Upper lobe of left lung (tissue), 6 donors: ENCODE measurements around the gene ABCA9. TPM values are rescaled to one million over a fixed set of nuclear protein-coding genes. Genes with fewer than 3 reads are reported as not detected.

ENCODE experiments used
- ATAC-seq, 2 donors: fragments of 200-7000 bp; cut with Tn5 transposase; one replicate each; pipeline ENCODE4 v1.9.1; 2022; ENCODE audit warnings: mild to moderate bottlenecking in 2 of 2, moderate library complexity in 2 of 2; ENCODE audit not compliant: low FRiP score in 2 of 2
- DNase-seq, 2 donors: peaks; one replicate each; pipeline ENCODE4 v3.0.0-alpha.2; 2019 to 2020
- H3K27ac ChIP-seq, 4 donors: fragments of 200-600 bp; sonication (generic); one replicate each; pipeline ENCODE4 v1.5.1; 2016 to 2019
- H3K27me3 ChIP-seq, 4 donors: fragments of 200-600 bp; sonication (generic); one replicate each; pipeline ENCODE4 v1.5.1; 2017 to 2019
- H3K36me3 ChIP-seq, 4 donors: fragments of 200-600 bp; sonication (generic); one replicate each; pipeline ENCODE4 v1.5.1; 2016 to 2019
- H3K4me1 ChIP-seq, 4 donors: fragments of 200-600 bp; sonication (generic); one replicate each; pipeline ENCODE4 v1.5.1; 2018 to 2019
- H3K4me3 ChIP-seq, 4 donors: fragments of 200-600 bp; sonication (generic); one replicate each; pipeline ENCODE4 v1.5.1; 2017 to 2019; ENCODE audit warnings: mild to moderate bottlenecking in 2 of 4, moderate library complexity in 1 of 4
- H3K9me3 ChIP-seq, 4 donors: fragments of 200-600 bp; sonication (generic); one replicate each; pipeline ENCODE4 v1.5.1; 2018 to 2019
- CTCF ChIP-seq, 6 experiments: fragments of 450-650 bp in 4 of 6; fragments of 200-600 bp in 2 of 6; sonication (generic) in 2 of 6; IDR thresholded peaks; one replicate each; pipeline ENCODE4 v1.5.1; 2016 to 2019; ENCODE audit warnings: antibody characterized with exemption in 6 of 6
- EP300 ChIP-seq, 4 donors: sonication (generic); formaldehyde crosslinking; IDR thresholded peaks; one replicate each; pipeline ENCODE4 v1.5.1; 2017; ENCODE audit warnings: antibody characterized with exemption in 4 of 4, control low read depth in 2 of 4
- POLR2A ChIP-seq, 4 donors: fragments of 450-650 bp; IDR thresholded peaks; one replicate each; pipeline ENCODE4 v1.5.1; 2016 to 2017; ENCODE audit warnings: antibody characterized with exemption in 4 of 4, mild to moderate bottlenecking in 2 of 4
- POLR2AphosphoS5 ChIP-seq, 2 donors: sonication (generic); formaldehyde crosslinking; IDR thresholded peaks; one replicate each; pipeline ENCODE4 v1.5.1; 2017; ENCODE audit warnings: antibody characterized with exemption in 2 of 2
- WGBS, 2 donors: methylation state at CpG; one replicate each; pipeline ENCODE4 v1.1.5; 2017 to 2018; 5-methylcytosine and 5-hydroxymethylcytosine counted together
- total RNA-seq, 6 donors: library from RNA; depleted of rRNA in 4 of 6; stranded (reverse); fragments of >200 nt in 4 of 6; gene quantifications; one replicate each; pipeline versions ENCODE4 v1.1.0 to v1.2.1, GENCODE V29; 2016 to 2021
- donor health status: DM: no; HTN: no; CAD: no; lungs with moderate emphysema.
- donor health status: DM: no; HTN: yes; CAD: no; lungs with severe emphysema.

ABCA9 gene
- total RNA-seq, 6 donors from 2014 or later: 3.8 to 46.1 (median 9.8) TPM

- DNase-seq (no peak), ATAC-seq (no peak)
- no peaks in the 10 kb centered on the region for H3K27me3 ChIP-seq
- no peaks in the 10 kb centered on the region for H3K36me3 ChIP-seq
- no peak overlapping the region for H3K27ac ChIP-seq
- no peaks in the 10 kb centered on the region for H3K4me1 ChIP-seq
- WGBS, 2 donors: 72 to 74% methylated on average over 1 of the region's 1 CpG
- TF ChIP-seq CTCF (IDR thresholded peaks at IDR 0.05): no peak
- no peaks in the 10 kb centered on the region for H3K9me3 ChIP-seq
- no peak overlapping the region for H3K4me3 ChIP-seq
Observed at GRCh38 chr17:69096541-69096940, 35.8 kb upstream of the ABCA9 start.

- Histone ChIP-seq H3K27me3 (no peaks in the 10 kb centered on the region), H3K4me3 (no peak overlapping the region), H3K36me3 (no peaks in the 10 kb centered on the region), H3K4me1 (no peaks in the 10 kb centered on the region), H3K9me3 (no peaks in the 10 kb centered on the region), H3K27ac (no peak overlapping the region)
- TF ChIP-seq CTCF (IDR thresholded peaks at IDR 0.05) (no peak), EP300 (IDR thresholded peaks at IDR 0.05) (no peak), POLR2AphosphoS5 (IDR thresholded peaks at IDR 0.05) (no peak), POLR2A (IDR thresholded peaks at IDR 0.05) (no peak)
- ATAC-seq (no peak), DNase-seq (no peak)
- 79 to 94% methylated on average over 2 of the region's 2 CpGs for WGBS, 2 donors
Observed at GRCh38 chr17:69093995-69094394, 33.3 kb upstream of the ABCA9 start.

- no peak overlapping the region for H3K27ac ChIP-seq
- H3K36me3 ChIP-seq: no peaks in the 10 kb centered on the region
- ATAC-seq: peak in 1 of 2 donors; percentile 46
Observed at GRCh38 chr17:69093279-69093789, 32.6 kb upstream of the ABCA9 start.

GRCh38 chr17:69090365-69090764, 29.6 kb upstream of the ABCA9 start:
- H3K9me3 ChIP-seq: no peaks in the 10 kb centered on the region
- 81 to 89% methylated on average over 4 of the region's 4 CpGs for WGBS, 2 donors
- H3K4me3 ChIP-seq: no peak overlapping the region
- no peak for ATAC-seq
- no peaks in the 10 kb centered on the region for H3K36me3 ChIP-seq
- H3K27me3 ChIP-seq: no peaks in the 10 kb centered on the region
- TF ChIP-seq EP300 (IDR thresholded peaks at IDR 0.05): no peak
- no peak for TF ChIP-seq POLR2AphosphoS5 (IDR thresholded peaks at IDR 0.05)
- H3K27ac ChIP-seq: no peak overlapping the region
- H3K4me1 ChIP-seq: no peaks in the 10 kb centered on the region
- no peak for DNase-seq

More at GRCh38 chr17:69093279-69093789, 32.6 kb upstream of the ABCA9 start:
- no peak for DNase-seq
- TF ChIP-seq EP300 (IDR thresholded peaks at IDR 0.05): peak in 1 of 4 donors; percentile 6
- TF ChIP-seq POLR2AphosphoS5 (IDR thresholded peaks at IDR 0.05): no peak
- Histone ChIP-seq H3K9me3 (no peaks in the 10 kb centered on the region), H3K4me1 (no peaks in the 10 kb centered on the region), H3K4me3 (no peak overlapping the region), H3K27me3 (no peaks in the 10 kb centered on the region)
- 35 to 51% methylated on average over 8 of the region's 8 CpGs for WGBS, 2 donors

- H3K4me3 ChIP-seq: no peak overlapping the region
- DNase-seq (no peak), ATAC-seq (no peak)
- no peak for TF ChIP-seq CTCF (IDR thresholded peaks at IDR 0.05)
- H3K9me3 ChIP-seq: no peaks in the 10 kb centered on the region
- no peaks in the 10 kb centered on the region for H3K4me1 ChIP-seq
- no peaks in the 10 kb centered on the region for H3K27me3 ChIP-seq
- H3K36me3 ChIP-seq: no peaks in the 10 kb centered on the region
- no peak overlapping the region for H3K27ac ChIP-seq
- 74 to 80% methylated on average over 4 of the region's 4 CpGs for WGBS, 2 donors
Observed at GRCh38 chr17:69088643-69089200, 28.0 kb upstream of the ABCA9 start.

- 100% methylated on average over 1 of the region's 1 CpG for WGBS, 2 donors
- ATAC-seq (no peak), DNase-seq (no peak)
Observed at GRCh38 chr17:69086641-69087040, 25.9 kb upstream of the ABCA9 start.

More at GRCh38 chr17:69086641-69087040, 25.9 kb upstream of the ABCA9 start:
- TF ChIP-seq EP300 (IDR thresholded peaks at IDR 0.05) (no peak), POLR2A (IDR thresholded peaks at IDR 0.05) (no peak), POLR2AphosphoS5 (IDR thresholded peaks at IDR 0.05) (no peak), CTCF (IDR thresholded peaks at IDR 0.05) (no peak)
- Histone ChIP-seq H3K27me3 (no peaks in the 10 kb centered on the region), H3K4me3 (no peak overlapping the region), H3K27ac (no peak overlapping the region), H3K36me3 (peaks cover 0 to 10% (median 0%) of the 10 kb centered on the region in 4 donors), H3K9me3 (peaks cover 0 to 7% (median 2%) of the 10 kb centered on the region in 4 donors), H3K4me1 (no peaks in the 10 kb centered on the region)
